SK-N-SH treated with all-trans-retinoic acid at 6 μM for 48 hours (cell line): Measurements from ENCODE around the gene MTMR3.

Experiments
- ATAC-seq: fragments of 200-7000 bp; cut with Tn5 transposase; 3 replicates; pipeline ENCODE4 v1.9.1; 2020; ENCODE audit warnings: mild to moderate bottlenecking, moderate library complexity
- CREB5 ChIP-seq: fragments of 250-450 bp; sonication (Bioruptor Pico); IDR thresholded peaks from 2 replicates; pipeline ENCODE4 v1.5.1; 2020; ENCODE audit warnings: low read depth, mild to moderate bottlenecking, moderate library complexity
- CSDC2 ChIP-seq: fragments of 250-450 bp; sonication (Bioruptor Pico); IDR thresholded peaks from 2 replicates; pipeline ENCODE4 v1.5.0; 2020; ENCODE audit warnings: mild to moderate bottlenecking, moderate library complexity
- CSRNP3 ChIP-seq: fragments of 250-450 bp; sonication (Bioruptor Pico); IDR thresholded peaks from 2 replicates; pipeline ENCODE4 v1.5.1; 2021; ENCODE audit warnings: mild to moderate bottlenecking, moderate library complexity
- ESRRG ChIP-seq: fragments of 250-450 bp; sonication (Bioruptor Pico); IDR thresholded peaks from 2 replicates; pipeline ENCODE4 v1.6.1; 2021; ENCODE audit warnings: mild to moderate bottlenecking
- GLIS3 ChIP-seq: fragments of 250-450 bp; sonication (Bioruptor Pico); IDR thresholded peaks from 2 replicates; pipeline ENCODE4 v1.5.0; 2020; ENCODE audit warnings: mild to moderate bottlenecking, moderate library complexity
- ISL1 ChIP-seq: fragments of 250-450 bp; sonication (Bioruptor Pico); IDR thresholded peaks from 2 replicates; pipeline ENCODE4 v2.1.2; 2022; ENCODE audit warnings: mild to moderate bottlenecking, moderate library complexity
- PATZ1 ChIP-seq: fragments of 250-450 bp; sonication (Bioruptor Pico); IDR thresholded peaks from 2 replicates; pipeline ENCODE4 v1.8.0; 2020; ENCODE audit warnings: mild to moderate bottlenecking, moderate library complexity, borderline replicate concordance
- POU6F1 ChIP-seq: fragments of 250-450 bp; sonication (Bioruptor Pico); IDR thresholded peaks from 2 replicates; pipeline ENCODE4 v1.8.0; 2021; ENCODE audit warnings: low read depth, mild to moderate bottlenecking, moderate library complexity, borderline replicate concordance
- PPARA ChIP-seq: fragments of 250-450 bp; sonication (Bioruptor Pico); IDR thresholded peaks from 2 replicates; pipeline ENCODE4 v1.5.0; 2020; ENCODE audit warnings: mild to moderate bottlenecking, borderline replicate concordance
- RARB ChIP-seq: fragments of 250-450 bp; sonication (Bioruptor Pico); IDR thresholded peaks from 2 replicates; pipeline ENCODE4 v1.8.0; 2021; ENCODE audit warnings: mild to moderate bottlenecking, moderate library complexity
- SNAI2 ChIP-seq: fragments of 250-450 bp; sonication (Bioruptor Pico); IDR thresholded peaks from 2 replicates; pipeline ENCODE4 v1.5.0; 2020; ENCODE audit warnings: mild to moderate bottlenecking, moderate library complexity
- TCF4 ChIP-seq: fragments of 250-450 bp; sonication (Bioruptor Pico); IDR thresholded peaks from 2 replicates; pipeline ENCODE4 v1.8.0; 2021; ENCODE audit warnings: mild to moderate bottlenecking, moderate library complexity, borderline replicate concordance
- TOX ChIP-seq: fragments of 250-450 bp; sonication (Bioruptor Pico); IDR thresholded peaks from 2 replicates; pipeline ENCODE4 v1.8.0; 2021; ENCODE audit warnings: mild to moderate bottlenecking, moderate library complexity, borderline replicate concordance
- TSHZ2 ChIP-seq: fragments of 250-450 bp; sonication (Bioruptor Pico); IDR thresholded peaks from 2 replicates; pipeline ENCODE4 v1.5.0; 2020; ENCODE audit warnings: mild to moderate bottlenecking, moderate library complexity
- ZC3H10 ChIP-seq: fragments of 250-450 bp; sonication (Bioruptor Pico); IDR thresholded peaks from 2 replicates; pipeline ENCODE4 v1.5.1; 2021; ENCODE audit warnings: mild to moderate bottlenecking, moderate library complexity
- ZFP3 ChIP-seq: fragments of 250-450 bp; sonication (Bioruptor Pico); IDR thresholded peaks from 2 replicates; pipeline ENCODE4 v1.5.0; 2020; ENCODE audit warnings: mild to moderate bottlenecking, moderate library complexity
- ZFP30 ChIP-seq: fragments of 450-650 bp; formaldehyde crosslinking; IDR thresholded peaks from 2 replicates; pipeline ENCODE4 v1.5.0; 2022; ENCODE audit warnings: mild to moderate bottlenecking, moderate library complexity
- ZNF565 ChIP-seq: fragments of 450-650 bp; formaldehyde crosslinking; conservative IDR thresholded peaks from 2 replicates; pipeline ENCODE4 v1.5.0; 2020; ENCODE audit warnings: low read depth, mild to moderate bottlenecking, moderate library complexity
- ZNF70 ChIP-seq: fragments of 450-650 bp; formaldehyde crosslinking; IDR thresholded peaks from 2 replicates; pipeline ENCODE4 v1.5.0; 2020; ENCODE audit warnings: mild to moderate bottlenecking, moderate library complexity
- ZNF8 ChIP-seq: fragments of 450-650 bp; formaldehyde crosslinking; IDR thresholded peaks from 2 replicates; pipeline ENCODE4 v1.5.0; 2020; ENCODE audit warnings: mild to moderate bottlenecking, moderate library complexity

The MTMR3 gene

GRCh38 chr22:30024231-30024630 lies 141.3 kb downstream of the MTMR3 start:
- TF ChIP-seq POU6F1 (CRISPR knock-in tag) (no peak), RARB (no peak), TSHZ2 (CRISPR knock-in tag) (no peak), ISL1 (CRISPR knock-in tag) (no peak), ZNF8 (no peak), ZFP3 (CRISPR knock-in tag) (no peak), CSDC2 (CRISPR knock-in tag) (no peak), SNAI2 (no peak), CSRNP3 (CRISPR knock-in tag) (no peak), PPARA (no peak), ZC3H10 (CRISPR knock-in tag) (no peak)
- no peak for ATAC-seq

GRCh38 chr22:30025221-30025620 lies 142.2 kb downstream of the MTMR3 start:
- ATAC-seq, result no peak
- TF ChIP-seq TOX (no peak), TSHZ2 (CRISPR knock-in tag) (no peak), CREB5 (CRISPR knock-in tag) (no peak)

GRCh38 chr22:30026756-30027155 lies 143.8 kb downstream of the MTMR3 start:
- ATAC-seq, result no peak
- TF ChIP-seq ZNF8, result no peak
- no peak for TF ChIP-seq PATZ1 (CRISPR knock-in tag)
- TF ChIP-seq ESRRG, result no peak
- no peak for TF ChIP-seq ZNF70 (CRISPR knock-in tag)
- TF ChIP-seq GLIS3 (CRISPR knock-in tag), result no peak
- no peak for TF ChIP-seq ZNF565 (CRISPR knock-in tag)
- no peak for TF ChIP-seq ISL1 (CRISPR knock-in tag)
- no peak for TF ChIP-seq ZFP30 (CRISPR knock-in tag)
- TF ChIP-seq TCF4 (CRISPR knock-in tag), result no peak
- TF ChIP-seq CREB5 (CRISPR knock-in tag), result no peak
- TF ChIP-seq POU6F1 (CRISPR knock-in tag), result no peak
